ENCODE data around the gene IRF2BP1.

The IRF2BP1 gene

GRCh38 chr19:45863840-45864628 is 21.9 kb downstream of the IRF2BP1 start, which contains the start of gene FOXA3:
TSS of gene FOXA3 (plus strand) at chr19:45864326. CDS start at chr19:45864457, 131 bp downstream.
- no peaks in the 10 kb centered on the region for H3K9me3 Mint-ChIP-seq
- peak within 1 kb of the TSS; percentile 96 for H3K4me3 Mint-ChIP-seq
- peak within 1 kb of the TSS; percentile 94 for H3K27ac Mint-ChIP-seq

GRCh38 chr19:45863335-45863839 is 22.6 kb downstream of the IRF2BP1 start:
- H3K4me3 Mint-ChIP-seq: peak overlapping the region; percentile 96
- H3K36me3 Mint-ChIP-seq (ENCODE audit: low read depth): peaks cover 15% of the 10 kb centered on the region
- H3K27me3 Mint-ChIP-seq (ENCODE audit: low read depth): peaks cover 50% of the 10 kb centered on the region
- H3K9me3 Mint-ChIP-seq: no peaks in the 10 kb centered on the region
- peaks cover 19% of the 10 kb centered on the region for H3K4me1 Mint-ChIP-seq (ENCODE audit: low read depth)
- peak overlapping the region; percentile 94 for H3K27ac Mint-ChIP-seq

More at GRCh38 chr19:45863840-45864628, 21.9 kb downstream of the IRF2BP1 start, which contains the start of gene FOXA3:
- peaks cover 13% of the 10 kb centered on the region for H3K36me3 Mint-ChIP-seq (ENCODE audit: low read depth)
- H3K4me1 Mint-ChIP-seq (ENCODE audit: low read depth): peaks cover 19% of the 10 kb centered on the region
- H3K27me3 Mint-ChIP-seq (ENCODE audit: low read depth): peaks cover 50% of the 10 kb centered on the region

GRCh38 chr19:45862564-45863334 is 23.2 kb downstream of the IRF2BP1 start, which contains the start of gene SYMPK:
TSS of gene SYMPK (minus strand) at chr19:45863147. CDS start at chr19:45854495, 8,652 bp downstream.
- peaks cover 15% of the 10 kb centered on the region for H3K36me3 Mint-ChIP-seq (ENCODE audit: low read depth)

GRCh38 chr19:45862271-45862563 is 23.7 kb downstream of the IRF2BP1 start:
- no peaks in the 10 kb centered on the region for H3K9me3 Mint-ChIP-seq
- peaks cover 42% of the 10 kb centered on the region for H3K27me3 Mint-ChIP-seq (ENCODE audit: low read depth)
- H3K36me3 Mint-ChIP-seq (ENCODE audit: low read depth): peaks cover 15% of the 10 kb centered on the region
- peak overlapping the region; percentile 94 for H3K27ac Mint-ChIP-seq
- H3K4me1 Mint-ChIP-seq (ENCODE audit: low read depth): peaks cover 22% of the 10 kb centered on the region
- H3K4me3 Mint-ChIP-seq: peak overlapping the region; percentile 96

More at GRCh38 chr19:45862564-45863334, 23.2 kb downstream of the IRF2BP1 start, which contains the start of gene SYMPK:
- Mint-ChIP-seq H3K4me1 (ENCODE audit: low read depth) (peaks cover 22% of the 10 kb centered on the region), H3K27me3 (ENCODE audit: low read depth) (peaks cover 48% of the 10 kb centered on the region), H3K9me3 (no peaks in the 10 kb centered on the region), H3K4me3 (peak within 1 kb of the TSS; percentile 96), H3K27ac (peak within 1 kb of the TSS; percentile 94)

- peak overlapping the region; percentile 63 for H3K27ac Mint-ChIP-seq
- peaks cover 26% of the 10 kb centered on the region for H3K27me3 Mint-ChIP-seq (ENCODE audit: low read depth)
- peaks cover 22% of the 10 kb centered on the region for H3K4me1 Mint-ChIP-seq (ENCODE audit: low read depth)
- no peak overlapping the region for H3K4me3 Mint-ChIP-seq
- no peaks in the 10 kb centered on the region for H3K9me3 Mint-ChIP-seq
- H3K36me3 Mint-ChIP-seq (ENCODE audit: low read depth): peaks cover 15% of the 10 kb centered on the region
These were observed 25.3 kb downstream of the IRF2BP1 start for GRCh38 chr19:45860359-45861259.

- H3K4me3 Mint-ChIP-seq: no peak overlapping the region
- no peaks in the 10 kb centered on the region for H3K27me3 Mint-ChIP-seq (ENCODE audit: low read depth)
- no peaks in the 10 kb centered on the region for H3K9me3 Mint-ChIP-seq
- no peak overlapping the region for H3K27ac Mint-ChIP-seq
- H3K36me3 Mint-ChIP-seq (ENCODE audit: low read depth): peaks cover 24% of the 10 kb centered on the region
- peaks cover 3% of the 10 kb centered on the region for H3K4me1 Mint-ChIP-seq (ENCODE audit: low read depth)
These were observed 31.7 kb downstream of the IRF2BP1 start for GRCh38 chr19:45854167-45854778.

- Mint-ChIP-seq H3K4me1 (ENCODE audit: low read depth) (no peaks in the 10 kb centered on the region), H3K4me3 (no peak overlapping the region), H3K27ac (no peak overlapping the region), H3K27me3 (ENCODE audit: low read depth) (no peaks in the 10 kb centered on the region), H3K36me3 (ENCODE audit: low read depth) (peaks cover 29% of the 10 kb centered on the region), H3K9me3 (no peaks in the 10 kb centered on the region)
These were observed 33.0 kb downstream of the IRF2BP1 start for GRCh38 chr19:45852983-45853382.

- Mint-ChIP-seq H3K27me3 (ENCODE audit: low read depth) (no peaks in the 10 kb centered on the region), H3K36me3 (ENCODE audit: low read depth) (peaks cover 36% of the 10 kb centered on the region), H3K9me3 (no peaks in the 10 kb centered on the region), H3K4me1 (ENCODE audit: low read depth) (no peaks in the 10 kb centered on the region), H3K27ac (no peak overlapping the region), H3K4me3 (no peak overlapping the region)
These were observed 33.7 kb downstream of the IRF2BP1 start for GRCh38 chr19:45852145-45852750.

GRCh38 chr19:45848922-45849321 is 37.0 kb downstream of the IRF2BP1 start:
- Mint-ChIP-seq H3K27me3 (ENCODE audit: low read depth) (no peaks in the 10 kb centered on the region), H3K9me3 (no peaks in the 10 kb centered on the region), H3K27ac (no peak overlapping the region), H3K4me1 (ENCODE audit: low read depth) (peaks cover 2% of the 10 kb centered on the region), H3K4me3 (no peak overlapping the region), H3K36me3 (ENCODE audit: low read depth) (peaks cover 46% of the 10 kb centered on the region)

GRCh38 chr19:45847663-45848062 is 38.3 kb downstream of the IRF2BP1 start:
- H3K9me3 Mint-ChIP-seq: no peaks in the 10 kb centered on the region
- H3K4me3 Mint-ChIP-seq: no peak overlapping the region
- peaks cover 50% of the 10 kb centered on the region for H3K36me3 Mint-ChIP-seq (ENCODE audit: low read depth)
- H3K27ac Mint-ChIP-seq: no peak overlapping the region
- H3K4me1 Mint-ChIP-seq (ENCODE audit: low read depth): peaks cover 2% of the 10 kb centered on the region
- H3K27me3 Mint-ChIP-seq (ENCODE audit: low read depth): no peaks in the 10 kb centered on the region

GRCh38 chr19:45842198-45842597 is 43.7 kb downstream of the IRF2BP1 start:
- Mint-ChIP-seq H3K4me3 (no peak overlapping the region), H3K36me3 (ENCODE audit: low read depth) (peaks cover 61% of the 10 kb centered on the region), H3K4me1 (ENCODE audit: low read depth) (peaks cover 2% of the 10 kb centered on the region), H3K27me3 (ENCODE audit: low read depth) (no peaks in the 10 kb centered on the region), H3K9me3 (no peaks in the 10 kb centered on the region), H3K27ac (no peak overlapping the region)

- Mint-ChIP-seq H3K4me1 (ENCODE audit: low read depth) (no peaks in the 10 kb centered on the region), H3K4me3 (no peak overlapping the region), H3K36me3 (ENCODE audit: low read depth) (peaks cover 58% of the 10 kb centered on the region), H3K27ac (no peak overlapping the region), H3K9me3 (no peaks in the 10 kb centered on the region), H3K27me3 (ENCODE audit: low read depth) (no peaks in the 10 kb centered on the region)
These were observed 51.0 kb downstream of the IRF2BP1 start for GRCh38 chr19:45834970-45835369.
